ENCODE data around the gene FGF8.

- no peak for TF ChIP-seq CTCF (conservative IDR thresholded peaks at IDR 0.05; ENCODE audit: low read depth, low read length)
- no peak for TF ChIP-seq EZH2 (IDR thresholded peaks at IDR 0.05; ENCODE audit: low read length, unreplicated experiment)
- TF ChIP-seq EZH2phosphoT487 (IDR thresholded peaks at IDR 0.05; ENCODE audit: borderline replicate concordance, low read length), result no peak
These were observed 3.0 kb upstream of the FGF8 start for GRCh38 chr10:101778781-101779543.
